ENCODE measurements around the gene NISCH. TPM values are rescaled to one million over a fixed set of nuclear protein-coding genes. Genes with fewer than 3 reads are reported as not detected.

The NISCH gene
- total RNA-seq, 1 experiment from 2014 or later = 104 TPM

DNA sequence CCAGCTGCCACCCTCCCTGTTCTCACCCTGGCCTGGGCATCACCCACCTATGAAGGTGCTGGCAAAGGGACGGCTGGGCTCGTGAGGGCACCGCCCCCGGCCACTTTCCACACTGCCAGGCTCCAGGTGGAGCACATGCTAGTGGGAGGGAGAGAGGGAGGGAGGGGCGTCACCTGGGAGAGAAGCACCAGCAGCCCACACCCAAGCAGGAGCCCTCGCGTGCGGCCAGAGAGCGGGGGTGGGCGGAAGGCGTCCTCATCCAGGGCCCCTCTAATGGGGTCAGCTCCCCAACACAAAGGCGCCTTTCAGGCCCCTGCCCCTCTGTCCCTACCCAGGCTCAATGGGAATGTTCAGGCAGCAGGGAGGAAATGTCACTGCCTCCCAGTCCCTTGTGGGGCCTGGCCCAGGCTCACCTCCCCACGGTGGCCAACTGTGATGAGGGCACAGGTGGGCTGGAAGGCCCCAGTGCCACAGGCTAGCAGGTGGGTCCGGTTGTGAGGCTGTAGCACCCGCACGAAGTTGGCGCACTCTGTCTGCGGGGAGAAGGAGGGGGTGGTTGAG lies 13.6 kb upstream of the NISCH start:
- Histone ChIP-seq H3K79me2 (ENCODE audit: insufficient read depth, low read length) (no peaks in the 10 kb centered on the region), H3K23me2 (ENCODE audit: insufficient read length, low read depth, low read length, poor library complexity, severe bottlenecking) (no peaks in the 10 kb centered on the region), H3K18ac (ENCODE audit: insufficient read length, low read depth, low read length) (no peak overlapping the region), H3K14ac (ENCODE audit: insufficient read depth, low read length) (no peak overlapping the region), H4K20me1 (ENCODE audit: control insufficient read depth, insufficient read depth, insufficient read length) (no peaks in the 10 kb centered on the region), H2BK15ac (ENCODE audit: low read depth, low read length) (no peak overlapping the region), H3K4me1 (ENCODE audit: insufficient read depth, low read length) (no peaks in the 10 kb centered on the region), H2BK5ac (ENCODE audit: insufficient read length, low read length) (no peak overlapping the region), H4K5ac (ENCODE audit: insufficient read length, low read depth, low read length) (no peak overlapping the region), H3K9ac (ENCODE audit: extremely low read depth, insufficient read length, low read length) (no peak overlapping the region), H2BK20ac (ENCODE audit: low read depth, low read length, poor library complexity, severe bottlenecking) (no peak overlapping the region), H3K27ac (ENCODE audit: insufficient read length, low read depth, low read length) (no peak overlapping the region), H3K9me3 (ENCODE audit: control insufficient read depth, low read depth, low read length) (no peaks in the 10 kb centered on the region), H3T11ph (ENCODE audit: low read length) (no peak overlapping the region), H2BK120ac (ENCODE audit: low read depth, low read length, poor library complexity, severe bottlenecking) (no peak overlapping the region), H3K4ac (ENCODE audit: low read depth, low read length) (no peak overlapping the region), H4K8ac (replicated peaks; ENCODE audit: insufficient read length, low read depth, low read length) (no peak overlapping the region), H2AFZ (ENCODE audit: low read length) (no peak overlapping the region), H3K23ac (ENCODE audit: insufficient read length, low read depth, low read length) (no peak overlapping the region), H3K56ac (ENCODE audit: insufficient read length, low read depth, low read length) (no peak overlapping the region), H3K79me1 (ENCODE audit: insufficient read depth, low read depth, low read length, poor library complexity, severe bottlenecking) (no peaks in the 10 kb centered on the region), H3K27me3 (ENCODE audit: insufficient read depth, low read length) (no peaks in the 10 kb centered on the region), H3K4me2 (ENCODE audit: insufficient read depth, insufficient read length, low read length) (no peak overlapping the region), H2BK12ac (ENCODE audit: insufficient read length, low read depth, low read length) (no peak overlapping the region), H2AK5ac (ENCODE audit: insufficient read length, low read length) (no peak overlapping the region), H4K91ac (ENCODE audit: insufficient read length, low read depth, low read length) (no peak overlapping the region)
- no CpG with 5 or more reads among the region's 18 CpGs for WGBS (ENCODE audit: extremely low coverage, insufficient read length, low lambda C conversion rate)
- Mint-ChIP-seq H3K27me3 (ENCODE audit: low read depth) (peaks cover 4% of the 10 kb centered on the region), H3K4me3 (no peak overlapping the region), H3K9me3 (no peaks in the 10 kb centered on the region), H3K27ac (no peak overlapping the region; a peak in 1 of 7 replicates), H3K36me3 (ENCODE audit: insufficient read depth in 1 of 3, low read depth in 3 of 3) (no peaks in the 10 kb centered on the region; a peak in 1 of 7 replicates), H3K4me1 (peaks cover 5 to 11% of the 10 kb centered on the region in 2 experiments; a peak in 3 of 4 replicates)
- TF ChIP-seq, protein P1, sequence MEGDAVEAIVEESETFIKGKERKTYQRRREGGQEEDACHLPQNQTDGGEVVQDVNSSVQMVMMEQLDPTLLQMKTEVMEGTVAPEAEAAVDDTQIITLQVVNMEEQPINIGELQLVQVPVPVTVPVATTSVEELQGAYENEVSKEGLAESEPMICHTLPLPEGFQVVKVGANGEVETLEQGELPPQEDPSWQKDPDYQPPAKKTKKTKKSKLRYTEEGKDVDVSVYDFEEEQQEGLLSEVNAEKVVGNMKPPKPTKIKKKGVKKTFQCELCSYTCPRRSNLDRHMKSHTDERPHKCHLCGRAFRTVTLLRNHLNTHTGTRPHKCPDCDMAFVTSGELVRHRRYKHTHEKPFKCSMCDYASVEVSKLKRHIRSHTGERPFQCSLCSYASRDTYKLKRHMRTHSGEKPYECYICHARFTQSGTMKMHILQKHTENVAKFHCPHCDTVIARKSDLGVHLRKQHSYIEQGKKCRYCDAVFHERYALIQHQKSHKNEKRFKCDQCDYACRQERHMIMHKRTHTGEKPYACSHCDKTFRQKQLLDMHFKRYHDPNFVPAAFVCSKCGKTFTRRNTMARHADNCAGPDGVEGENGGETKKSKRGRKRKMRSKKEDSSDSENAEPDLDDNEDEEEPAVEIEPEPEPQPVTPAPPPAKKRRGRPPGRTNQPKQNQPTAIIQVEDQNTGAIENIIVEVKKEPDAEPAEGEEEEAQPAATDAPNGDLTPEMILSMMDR (conservative IDR thresholded peaks at IDR 0.05) = no peak
- DNase-seq = peak; percentile 18

Measured in H9 (cell line).